ENCODE data around the gene RNF114.

GRCh38 chr20:49904440-49905214, 31.6 kb upstream of the RNF114 start:
- no peak for TF ChIP-seq POLR2A (IDR thresholded peaks at IDR 0.05)
- TF ChIP-seq, protein P1, sequence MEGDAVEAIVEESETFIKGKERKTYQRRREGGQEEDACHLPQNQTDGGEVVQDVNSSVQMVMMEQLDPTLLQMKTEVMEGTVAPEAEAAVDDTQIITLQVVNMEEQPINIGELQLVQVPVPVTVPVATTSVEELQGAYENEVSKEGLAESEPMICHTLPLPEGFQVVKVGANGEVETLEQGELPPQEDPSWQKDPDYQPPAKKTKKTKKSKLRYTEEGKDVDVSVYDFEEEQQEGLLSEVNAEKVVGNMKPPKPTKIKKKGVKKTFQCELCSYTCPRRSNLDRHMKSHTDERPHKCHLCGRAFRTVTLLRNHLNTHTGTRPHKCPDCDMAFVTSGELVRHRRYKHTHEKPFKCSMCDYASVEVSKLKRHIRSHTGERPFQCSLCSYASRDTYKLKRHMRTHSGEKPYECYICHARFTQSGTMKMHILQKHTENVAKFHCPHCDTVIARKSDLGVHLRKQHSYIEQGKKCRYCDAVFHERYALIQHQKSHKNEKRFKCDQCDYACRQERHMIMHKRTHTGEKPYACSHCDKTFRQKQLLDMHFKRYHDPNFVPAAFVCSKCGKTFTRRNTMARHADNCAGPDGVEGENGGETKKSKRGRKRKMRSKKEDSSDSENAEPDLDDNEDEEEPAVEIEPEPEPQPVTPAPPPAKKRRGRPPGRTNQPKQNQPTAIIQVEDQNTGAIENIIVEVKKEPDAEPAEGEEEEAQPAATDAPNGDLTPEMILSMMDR (IDR thresholded peaks at IDR 0.05): no peak

All from thyroid gland (tissue), 4 donors.